SK-N-SH treated with all-trans-retinoic acid at 6 μM for 48 hours (cell line): ENCODE measurements around the gene DSEL.

Source experiments
- ATAC-seq: fragments of 200-7000 bp; cut with Tn5 transposase; 3 replicates; pipeline ENCODE4 v1.9.1; 2020; ENCODE audit warnings: mild to moderate bottlenecking, moderate library complexity
- ARNTL ChIP-seq: fragments of 450-650 bp; formaldehyde crosslinking; IDR thresholded peaks from 2 replicates; pipeline ENCODE4 v1.5.0; 2020; ENCODE audit warnings: low read depth, mild to moderate bottlenecking, moderate library complexity, borderline replicate concordance
- BACH2 ChIP-seq: fragments of 250-450 bp; sonication (Bioruptor Pico); IDR thresholded peaks from 2 replicates; pipeline ENCODE4 v1.9.0; 2021; ENCODE audit warnings: mild to moderate bottlenecking, borderline replicate concordance
- CSDC2 ChIP-seq: fragments of 250-450 bp; sonication (Bioruptor Pico); IDR thresholded peaks from 2 replicates; pipeline ENCODE4 v1.5.0; 2020; ENCODE audit warnings: mild to moderate bottlenecking, moderate library complexity
- CSRNP3 ChIP-seq: fragments of 250-450 bp; sonication (Bioruptor Pico); IDR thresholded peaks from 2 replicates; pipeline ENCODE4 v1.5.1; 2021; ENCODE audit warnings: mild to moderate bottlenecking, moderate library complexity
- ESRRG ChIP-seq: fragments of 250-450 bp; sonication (Bioruptor Pico); IDR thresholded peaks from 2 replicates; pipeline ENCODE4 v1.6.1; 2021; ENCODE audit warnings: mild to moderate bottlenecking
- GLIS3 ChIP-seq: fragments of 250-450 bp; sonication (Bioruptor Pico); IDR thresholded peaks from 2 replicates; pipeline ENCODE4 v1.5.0; 2020; ENCODE audit warnings: mild to moderate bottlenecking, moderate library complexity
- ISL1 ChIP-seq: fragments of 250-450 bp; sonication (Bioruptor Pico); IDR thresholded peaks from 2 replicates; pipeline ENCODE4 v2.1.2; 2022; ENCODE audit warnings: mild to moderate bottlenecking, moderate library complexity
- OSR1 ChIP-seq: fragments of 250-450 bp; sonication (Bioruptor Pico); IDR thresholded peaks from 2 replicates; pipeline ENCODE4 v1.8.0; 2022; ENCODE audit warnings: moderate library complexity, mild to moderate bottlenecking, inconsistent platforms
- PATZ1 ChIP-seq: fragments of 250-450 bp; sonication (Bioruptor Pico); IDR thresholded peaks from 2 replicates; pipeline ENCODE4 v1.8.0; 2020; ENCODE audit warnings: mild to moderate bottlenecking, moderate library complexity, borderline replicate concordance
- POU6F1 ChIP-seq: fragments of 250-450 bp; sonication (Bioruptor Pico); IDR thresholded peaks from 2 replicates; pipeline ENCODE4 v1.8.0; 2021; ENCODE audit warnings: low read depth, mild to moderate bottlenecking, moderate library complexity, borderline replicate concordance
- PPARA ChIP-seq: fragments of 250-450 bp; sonication (Bioruptor Pico); IDR thresholded peaks from 2 replicates; pipeline ENCODE4 v1.5.0; 2020; ENCODE audit warnings: mild to moderate bottlenecking, borderline replicate concordance
- RARB ChIP-seq: fragments of 250-450 bp; sonication (Bioruptor Pico); IDR thresholded peaks from 2 replicates; pipeline ENCODE4 v1.8.0; 2021; ENCODE audit warnings: mild to moderate bottlenecking, moderate library complexity
- SNAI2 ChIP-seq: fragments of 250-450 bp; sonication (Bioruptor Pico); IDR thresholded peaks from 2 replicates; pipeline ENCODE4 v1.5.0; 2020; ENCODE audit warnings: mild to moderate bottlenecking, moderate library complexity
- TCF4 ChIP-seq: fragments of 250-450 bp; sonication (Bioruptor Pico); IDR thresholded peaks from 2 replicates; pipeline ENCODE4 v1.8.0; 2021; ENCODE audit warnings: mild to moderate bottlenecking, moderate library complexity, borderline replicate concordance
- TOX ChIP-seq: fragments of 250-450 bp; sonication (Bioruptor Pico); IDR thresholded peaks from 2 replicates; pipeline ENCODE4 v1.8.0; 2021; ENCODE audit warnings: mild to moderate bottlenecking, moderate library complexity, borderline replicate concordance
- TSHZ2 ChIP-seq: fragments of 250-450 bp; sonication (Bioruptor Pico); IDR thresholded peaks from 2 replicates; pipeline ENCODE4 v1.5.0; 2020; ENCODE audit warnings: mild to moderate bottlenecking, moderate library complexity
- ZC3H10 ChIP-seq: fragments of 250-450 bp; sonication (Bioruptor Pico); IDR thresholded peaks from 2 replicates; pipeline ENCODE4 v1.5.1; 2021; ENCODE audit warnings: mild to moderate bottlenecking, moderate library complexity
- ZFP3 ChIP-seq: fragments of 250-450 bp; sonication (Bioruptor Pico); IDR thresholded peaks from 2 replicates; pipeline ENCODE4 v1.5.0; 2020; ENCODE audit warnings: mild to moderate bottlenecking, moderate library complexity
- ZFP30 ChIP-seq: fragments of 450-650 bp; formaldehyde crosslinking; IDR thresholded peaks from 2 replicates; pipeline ENCODE4 v1.5.0; 2022; ENCODE audit warnings: mild to moderate bottlenecking, moderate library complexity
- ZNF565 ChIP-seq: fragments of 450-650 bp; formaldehyde crosslinking; conservative IDR thresholded peaks from 2 replicates; pipeline ENCODE4 v1.5.0; 2020; ENCODE audit warnings: low read depth, mild to moderate bottlenecking, moderate library complexity
- ZNF70 ChIP-seq: fragments of 450-650 bp; formaldehyde crosslinking; IDR thresholded peaks from 2 replicates; pipeline ENCODE4 v1.5.0; 2020; ENCODE audit warnings: mild to moderate bottlenecking, moderate library complexity
- ZNF8 ChIP-seq: fragments of 450-650 bp; formaldehyde crosslinking; IDR thresholded peaks from 2 replicates; pipeline ENCODE4 v1.5.0; 2020; ENCODE audit warnings: mild to moderate bottlenecking, moderate library complexity
- TF ChIP-seq, protein P1 (sequence below): fragments of 250-450 bp; sonication (Bioruptor Pico); IDR thresholded peaks from 2 replicates; pipeline ENCODE4 v1.5.1; 2020; ENCODE audit warnings: low read depth, mild to moderate bottlenecking, moderate library complexity

The DSEL gene

GRCh38 chr18:67550872-67551520 is 34.5 kb upstream of the DSEL start:
- TF ChIP-seq TCF4 (CRISPR knock-in tag) (no peak), PPARA (CRISPR knock-in tag) (no peak), CSRNP3 (CRISPR knock-in tag) (no peak), POU6F1 (CRISPR knock-in tag) (no peak), TOX (CRISPR knock-in tag) (no peak), ZNF565 (no peak), ZNF8 (CRISPR knock-in tag) (no peak), ZNF70 (CRISPR knock-in tag) (no peak), RARB (CRISPR knock-in tag) (no peak), OSR1 (CRISPR knock-in tag) (no peak), TSHZ2 (CRISPR knock-in tag) (no peak), PATZ1 (CRISPR knock-in tag) (no peak), ESRRG (CRISPR knock-in tag) (no peak), CSDC2 (CRISPR knock-in tag) (no peak), ZFP30 (CRISPR knock-in tag) (no peak), SNAI2 (CRISPR knock-in tag) (no peak), ARNTL (CRISPR knock-in tag) (no peak), ZC3H10 (no peak), ZFP3 (CRISPR knock-in tag) (no peak)
- no peak for ATAC-seq

GRCh38 chr18:67549946-67550345 is 33.4 kb upstream of the DSEL start:
- no peak for ATAC-seq
- TF ChIP-seq RARB (CRISPR knock-in tag) (no peak), TOX (CRISPR knock-in tag) (no peak), GLIS3 (no peak), BACH2 (no peak), PATZ1 (CRISPR knock-in tag) (no peak), ZFP30 (CRISPR knock-in tag) (no peak), CSRNP3 (CRISPR knock-in tag) (no peak), ESRRG (CRISPR knock-in tag) (no peak), POU6F1 (CRISPR knock-in tag) (no peak), ISL1 (no peak), OSR1 (CRISPR knock-in tag) (no peak), PPARA (CRISPR knock-in tag) (no peak)
- TF ChIP-seq, protein P1, sequence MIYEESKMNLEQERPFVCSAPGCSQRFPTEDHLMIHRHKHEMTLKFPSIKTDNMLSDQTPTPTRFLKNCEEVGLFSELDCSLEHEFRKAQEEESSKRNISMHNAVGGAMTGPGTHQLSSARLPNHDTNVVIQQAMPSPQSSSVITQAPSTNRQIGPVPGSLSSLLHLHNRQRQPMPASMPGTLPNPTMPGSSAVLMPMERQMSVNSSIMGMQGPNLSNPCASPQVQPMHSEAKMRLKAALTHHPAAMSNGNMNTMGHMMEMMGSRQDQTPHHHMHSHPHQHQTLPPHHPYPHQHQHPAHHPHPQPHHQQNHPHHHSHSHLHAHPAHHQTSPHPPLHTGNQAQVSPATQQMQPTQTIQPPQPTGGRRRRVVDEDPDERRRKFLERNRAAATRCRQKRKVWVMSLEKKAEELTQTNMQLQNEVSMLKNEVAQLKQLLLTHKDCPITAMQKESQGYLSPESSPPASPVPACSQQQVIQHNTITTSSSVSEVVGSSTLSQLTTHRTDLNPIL (CRISPR knock-in tag), result no peak
